ENCODE data around the gene SMCO2. TPM values are rescaled to one million over a fixed set of nuclear protein-coding genes. Genes with fewer than 3 reads are reported as not detected.

SMCO2 gene
- total and polyA plus RNA-seq, 4 donors: not detected

DNA sequence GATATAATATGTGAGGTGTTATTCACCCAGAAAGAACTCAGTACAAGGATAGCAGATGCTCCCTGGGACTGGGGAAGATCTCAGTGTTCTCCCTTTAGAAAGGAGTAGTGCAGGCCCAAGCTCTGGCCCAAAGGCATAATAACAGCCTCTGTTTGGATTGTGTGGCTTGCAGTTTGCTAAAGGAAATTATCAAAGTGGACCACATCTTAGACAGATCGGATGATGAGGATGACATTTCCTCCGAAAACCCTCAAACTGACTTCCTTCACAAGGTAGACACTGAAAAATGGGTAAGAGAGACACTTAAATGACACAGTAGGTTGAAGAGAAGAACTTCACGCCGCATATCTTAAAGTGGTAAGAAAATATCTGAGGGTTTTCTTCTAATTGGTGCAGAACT is 26.1 kb downstream of the SMCO2 start:
- Histone ChIP-seq H3K36me3 (ENCODE audit: control insufficient read depth in 4 of 4, insufficient read depth in 3 of 4, low read depth in 1 of 4, low read length in 3 of 4) (no peaks in the 10 kb centered on the region), H3K4me3 (ENCODE audit: low read depth in 1 of 3, low read length in 3 of 3) (no peak overlapping the region), H3K4me1 (ENCODE audit: control insufficient read depth in 4 of 4, insufficient read depth in 4 of 4, low read length in 3 of 4) (peaks cover 0 to 15% (median 3%) of the 10 kb centered on the region in 4 donors), H3K9me3 (ENCODE audit: control insufficient read depth in 4 of 4, low read length in 3 of 4) (peaks cover 0 to 5% (median under 1%) of the 10 kb centered on the region in 4 donors), H3K27ac (ENCODE audit: low read depth in 1 of 2, low read length in 2 of 2) (no peak overlapping the region), H3K9ac (ENCODE audit: low read depth in 1 of 2, low read length in 2 of 2) (no peak overlapping the region), H3K27me3 (ENCODE audit: control insufficient read depth in 4 of 4, insufficient read depth in 4 of 4, low read length in 3 of 4) (no peaks in the 10 kb centered on the region)
- WGBS: 64% methylated on average over 4 of the region's 4 CpGs
- TF ChIP-seq SP1 (IDR thresholded peaks at IDR 0.05) (no peak), ATF3 (IDR thresholded peaks at IDR 0.05) (no peak), FOXA2 (IDR thresholded peaks at IDR 0.05) (no peak), ZBTB33 (IDR thresholded peaks at IDR 0.05) (no peak), RAD21 (IDR thresholded peaks at IDR 0.05) (no peak), TAF1 (conservative IDR thresholded peaks at IDR 0.05) (no peak), MAX (IDR thresholded peaks at IDR 0.05) (no peak), GABPA (IDR thresholded peaks at IDR 0.05 in 1 of 2, conservative IDR thresholded peaks at IDR 0.05 in 1 of 2) (no peak), FOXA1 (IDR thresholded peaks at IDR 0.05) (no peak), RXRA (IDR thresholded peaks at IDR 0.05) (no peak), NR2F2 (IDR thresholded peaks at IDR 0.05) (no peak), HNF4A (conservative IDR thresholded peaks at IDR 0.05) (no peak), JUND (IDR thresholded peaks at IDR 0.05) (no peak), HNF4G (IDR thresholded peaks at IDR 0.05) (no peak), YY1 (IDR thresholded peaks at IDR 0.05) (no peak), EGR1 (IDR thresholded peaks at IDR 0.05; ENCODE audit: low read depth in 2 of 2) (no peak)
- TF ChIP-seq, protein P1, sequence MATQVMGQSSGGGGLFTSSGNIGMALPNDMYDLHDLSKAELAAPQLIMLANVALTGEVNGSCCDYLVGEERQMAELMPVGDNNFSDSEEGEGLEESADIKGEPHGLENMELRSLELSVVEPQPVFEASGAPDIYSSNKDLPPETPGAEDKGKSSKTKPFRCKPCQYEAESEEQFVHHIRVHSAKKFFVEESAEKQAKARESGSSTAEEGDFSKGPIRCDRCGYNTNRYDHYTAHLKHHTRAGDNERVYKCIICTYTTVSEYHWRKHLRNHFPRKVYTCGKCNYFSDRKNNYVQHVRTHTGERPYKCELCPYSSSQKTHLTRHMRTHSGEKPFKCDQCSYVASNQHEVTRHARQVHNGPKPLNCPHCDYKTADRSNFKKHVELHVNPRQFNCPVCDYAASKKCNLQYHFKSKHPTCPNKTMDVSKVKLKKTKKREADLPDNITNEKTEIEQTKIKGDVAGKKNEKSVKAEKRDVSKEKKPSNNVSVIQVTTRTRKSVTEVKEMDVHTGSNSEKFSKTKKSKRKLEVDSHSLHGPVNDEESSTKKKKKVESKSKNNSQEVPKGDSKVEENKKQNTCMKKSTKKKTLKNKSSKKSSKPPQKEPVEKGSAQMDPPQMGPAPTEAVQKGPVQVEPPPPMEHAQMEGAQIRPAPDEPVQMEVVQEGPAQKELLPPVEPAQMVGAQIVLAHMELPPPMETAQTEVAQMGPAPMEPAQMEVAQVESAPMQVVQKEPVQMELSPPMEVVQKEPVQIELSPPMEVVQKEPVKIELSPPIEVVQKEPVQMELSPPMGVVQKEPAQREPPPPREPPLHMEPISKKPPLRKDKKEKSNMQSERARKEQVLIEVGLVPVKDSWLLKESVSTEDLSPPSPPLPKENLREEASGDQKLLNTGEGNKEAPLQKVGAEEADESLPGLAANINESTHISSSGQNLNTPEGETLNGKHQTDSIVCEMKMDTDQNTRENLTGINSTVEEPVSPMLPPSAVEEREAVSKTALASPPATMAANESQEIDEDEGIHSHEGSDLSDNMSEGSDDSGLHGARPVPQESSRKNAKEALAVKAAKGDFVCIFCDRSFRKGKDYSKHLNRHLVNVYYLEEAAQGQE (IDR thresholded peaks at IDR 0.05): no peak
- TF ChIP-seq, protein P2, sequence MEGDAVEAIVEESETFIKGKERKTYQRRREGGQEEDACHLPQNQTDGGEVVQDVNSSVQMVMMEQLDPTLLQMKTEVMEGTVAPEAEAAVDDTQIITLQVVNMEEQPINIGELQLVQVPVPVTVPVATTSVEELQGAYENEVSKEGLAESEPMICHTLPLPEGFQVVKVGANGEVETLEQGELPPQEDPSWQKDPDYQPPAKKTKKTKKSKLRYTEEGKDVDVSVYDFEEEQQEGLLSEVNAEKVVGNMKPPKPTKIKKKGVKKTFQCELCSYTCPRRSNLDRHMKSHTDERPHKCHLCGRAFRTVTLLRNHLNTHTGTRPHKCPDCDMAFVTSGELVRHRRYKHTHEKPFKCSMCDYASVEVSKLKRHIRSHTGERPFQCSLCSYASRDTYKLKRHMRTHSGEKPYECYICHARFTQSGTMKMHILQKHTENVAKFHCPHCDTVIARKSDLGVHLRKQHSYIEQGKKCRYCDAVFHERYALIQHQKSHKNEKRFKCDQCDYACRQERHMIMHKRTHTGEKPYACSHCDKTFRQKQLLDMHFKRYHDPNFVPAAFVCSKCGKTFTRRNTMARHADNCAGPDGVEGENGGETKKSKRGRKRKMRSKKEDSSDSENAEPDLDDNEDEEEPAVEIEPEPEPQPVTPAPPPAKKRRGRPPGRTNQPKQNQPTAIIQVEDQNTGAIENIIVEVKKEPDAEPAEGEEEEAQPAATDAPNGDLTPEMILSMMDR (IDR thresholded peaks at IDR 0.05; ENCODE audit: low read depth, low read length, missing input control): no peak
- no peak for DNase-seq (ENCODE audit: low spot score)

Data from liver (tissue), 9 donors.